Measurements from ENCODE around the gene TMEM59L. TPM values are rescaled to one million over a fixed set of nuclear protein-coding genes. Genes with fewer than 3 reads are reported as not detected.
A peak's percentile ranks its signal among the peaks of the same experiment; 100 is the strongest.

Gene TMEM59L
- total and polyA plus RNA-seq, 10 of the 15 experiments (the other 5 are each of a cell fraction or from before 2014, with no cell fraction given), result 0.06 TPM; not detected in 9

- RAD21 ChIA-PET (ENCODE audit: unreplicated experiment), result no interaction called here
- SMC1A ChIA-PET (ENCODE audit: uncharacterized antibody, unreplicated experiment), result no interaction called here
- Histone ChIP-seq H3K27me3 (replicated peaks in 1 of 2; ENCODE audit: control insufficient read depth in 2 of 2, insufficient read depth in 2 of 2, low read length in 1 of 2) (no peaks in the 10 kb centered on the region), H3K9ac (ENCODE audit: control insufficient read depth, insufficient read depth, low read length) (no peak overlapping the region), H2AFZ (ENCODE audit: control insufficient read depth, low read depth, low read length) (no peak overlapping the region), H3K36me3 (ENCODE audit: control insufficient read depth in 2 of 2, insufficient read depth in 2 of 2, low read length in 1 of 2) (no peaks in the 10 kb centered on the region; a peak in 2 of 4 replicates), H3K4me2 (ENCODE audit: control insufficient read depth, insufficient read depth) (no peak overlapping the region), H4K20me1 (ENCODE audit: control insufficient read depth, insufficient read depth) (peaks cover 3% of the 10 kb centered on the region; the same call in 1 of the 2 replicates), H3K4me3 (no peak overlapping the region), H3K27ac (ENCODE audit: control insufficient read depth, insufficient read depth) (no peak overlapping the region), H3K4me1 (ENCODE audit: control insufficient read depth, insufficient read depth, low read length) (peaks cover 25% of the 10 kb centered on the region), H3K79me2 (ENCODE audit: control insufficient read depth, insufficient read depth, low read length) (no peaks in the 10 kb centered on the region), H3K9me3 (replicated peaks; ENCODE audit: control insufficient read depth, insufficient read depth, low read length) (no peaks in the 10 kb centered on the region)
- TF ChIP-seq NFYB (IDR thresholded peaks at IDR 0.05; ENCODE audit: insufficient read depth, low read depth, low read length) (no peak), STAT1 (conservative IDR thresholded peaks at IDR 0.05) (no peak), TCF12 (IDR thresholded peaks at IDR 0.05; ENCODE audit: low read depth, low read length) (no peak), IRF4 (IDR thresholded peaks at IDR 0.05; ENCODE audit: low read depth, low read length) (no peak), TAF1 (IDR thresholded peaks at IDR 0.05; ENCODE audit: borderline replicate concordance, low read depth, low read length) (no peak), POLR2AphosphoS2 (IDR thresholded peaks at IDR 0.05; ENCODE audit: low read depth, low read length) (no peak), ETV6 (conservative IDR thresholded peaks at IDR 0.05 in 1 of 2, IDR thresholded peaks at IDR 0.05 in 1 of 2; ENCODE audit: borderline replicate concordance in 1 of 2, low read depth in 1 of 2) (no peak), NR2C1 (IDR thresholded peaks at IDR 0.05) (no peak), EGR1 (IDR thresholded peaks at IDR 0.05; ENCODE audit: borderline replicate concordance in 1 of 2, low read depth in 2 of 2, low read length in 2 of 2) (no peak), CEBPB (IDR thresholded peaks at IDR 0.05; ENCODE audit: borderline replicate concordance in 1 of 2, low read depth in 2 of 2, low read length in 2 of 2) (no peak), USF1 (IDR thresholded peaks at IDR 0.05; ENCODE audit: borderline replicate concordance, extremely low read length, insufficient read depth, low read depth, low read length) (no peak), DPF2 (IDR thresholded peaks at IDR 0.05) (no peak), USF2 (IDR thresholded peaks at IDR 0.05; ENCODE audit: borderline replicate concordance, low read depth, low read length) (no peak), GABPA (IDR thresholded peaks at IDR 0.05; ENCODE audit: low read depth) (no peak), FOXK2 (IDR thresholded peaks at IDR 0.05) (no peak), BCL3 (IDR thresholded peaks at IDR 0.05; ENCODE audit: borderline replicate concordance, insufficient read depth, low read depth, low read length, poor library complexity, severe bottlenecking) (no peak), TBL1XR1 (IDR thresholded peaks at IDR 0.05; ENCODE audit: low read depth, low read length) (no peak), CHD1 (IDR thresholded peaks at IDR 0.05; ENCODE audit: low read depth, low read length) (no peak), ZSCAN29 (IDR thresholded peaks at IDR 0.05) (no peak)
- CTCF ChIA-PET, result no interaction called here
- intact Hi-C loops (cut with micrococcal nuclease; ENCODE audit: unreplicated experiment) (no loop called here), in situ Hi-C loops (cut with MboI) (no loop called here)
- BruUV-seq (replicated peaks), result TSS peak; percentile 65
- FAIRE-seq, result no peak
- POLR2A ChIA-PET, result no interaction called here
- no peak for DNase-seq (ENCODE audit: low read depth, low spot score)
- ATAC-seq, result no peak
- WGBS (ENCODE audit: insufficient coverage, insufficient replicate concordance, low lambda C conversion rate, missing lambda C conversion rate), result 85% methylated on average over 7 of the region's 7 CpGs
Measured at GRCh38 chr19:18654469-18654868, 41.8 kb downstream of the TMEM59L start.
